Coronary artery (tissue), 2 donors: ENCODE measurements around the gene UBE2QL1.

ENCODE experiments used
- DNase-seq: peaks from one replicate; pipeline ENCODE4 v3.0.0-alpha.2; 2017; ENCODE audit warnings: low spot score
- H3K27ac ChIP-seq, 2 donors: fragments of 200-600 bp; sonication (generic); one replicate each; pipeline ENCODE4 v1.5.1; 2016 to 2019
- H3K4me3 ChIP-seq: fragments of 200-600 bp; sonication (generic); 2 replicates; pipeline ENCODE4 v1.5.1; 2016; ENCODE audit warnings: mild to moderate bottlenecking, moderate library complexity
- TF ChIP-seq, protein P1 (sequence below): fragments of 200-600 bp; sonication (generic); IDR thresholded peaks from one replicate; pipeline ENCODE4 v1.5.1; 2019; ENCODE audit warnings: antibody characterized with exemption

UBE2QL1 gene

GRCh38 chr5:6503342-6503741 lies 54.7 kb downstream of the UBE2QL1 start:
- DNase-seq, result peak; percentile 31
- TF ChIP-seq, protein P1, sequence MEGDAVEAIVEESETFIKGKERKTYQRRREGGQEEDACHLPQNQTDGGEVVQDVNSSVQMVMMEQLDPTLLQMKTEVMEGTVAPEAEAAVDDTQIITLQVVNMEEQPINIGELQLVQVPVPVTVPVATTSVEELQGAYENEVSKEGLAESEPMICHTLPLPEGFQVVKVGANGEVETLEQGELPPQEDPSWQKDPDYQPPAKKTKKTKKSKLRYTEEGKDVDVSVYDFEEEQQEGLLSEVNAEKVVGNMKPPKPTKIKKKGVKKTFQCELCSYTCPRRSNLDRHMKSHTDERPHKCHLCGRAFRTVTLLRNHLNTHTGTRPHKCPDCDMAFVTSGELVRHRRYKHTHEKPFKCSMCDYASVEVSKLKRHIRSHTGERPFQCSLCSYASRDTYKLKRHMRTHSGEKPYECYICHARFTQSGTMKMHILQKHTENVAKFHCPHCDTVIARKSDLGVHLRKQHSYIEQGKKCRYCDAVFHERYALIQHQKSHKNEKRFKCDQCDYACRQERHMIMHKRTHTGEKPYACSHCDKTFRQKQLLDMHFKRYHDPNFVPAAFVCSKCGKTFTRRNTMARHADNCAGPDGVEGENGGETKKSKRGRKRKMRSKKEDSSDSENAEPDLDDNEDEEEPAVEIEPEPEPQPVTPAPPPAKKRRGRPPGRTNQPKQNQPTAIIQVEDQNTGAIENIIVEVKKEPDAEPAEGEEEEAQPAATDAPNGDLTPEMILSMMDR, result no peak
- no peak overlapping the region for H3K4me3 ChIP-seq

DNA sequence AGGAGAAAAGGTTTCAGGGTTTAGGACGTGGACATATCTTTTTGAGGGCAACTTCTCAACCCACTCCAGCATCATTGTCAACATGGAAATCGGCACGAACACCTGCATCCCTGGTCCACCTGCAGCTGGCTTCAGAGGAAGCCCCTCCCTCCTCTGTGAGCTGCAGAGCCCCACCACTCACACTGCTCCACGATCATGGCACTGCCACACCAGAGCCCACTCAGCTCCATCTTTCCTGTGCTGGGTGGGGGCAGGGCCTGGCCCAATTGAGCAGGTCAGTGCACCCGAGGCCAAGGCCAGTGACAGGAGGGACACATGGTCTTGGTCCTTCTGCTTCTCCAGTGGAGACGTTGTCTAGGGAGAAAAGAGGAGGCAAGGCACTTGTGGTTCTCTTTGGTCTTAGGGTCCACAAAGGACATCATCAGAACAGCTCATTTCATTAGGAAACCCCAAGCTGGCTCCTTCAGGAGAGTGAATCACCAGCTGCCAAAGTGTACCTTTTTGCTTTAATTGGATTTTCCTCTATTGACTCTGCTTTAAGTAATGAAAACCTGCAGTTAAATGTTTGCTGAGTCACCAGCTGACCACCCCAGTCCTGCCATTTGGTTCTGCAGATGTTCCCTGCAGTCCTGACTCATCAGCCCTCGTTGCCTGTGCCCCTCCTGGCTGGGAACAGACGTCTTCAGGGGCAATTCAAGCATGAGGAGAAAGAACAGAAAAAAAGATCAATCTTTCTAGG lies 56.2 kb downstream of the UBE2QL1 start:
- peak; percentile 26 for DNase-seq
- TF ChIP-seq, protein P1, result no peak

More at GRCh38 chr5:6503342-6503741, 54.7 kb downstream of the UBE2QL1 start:
- no peak overlapping the region for H3K27ac ChIP-seq

DNA sequence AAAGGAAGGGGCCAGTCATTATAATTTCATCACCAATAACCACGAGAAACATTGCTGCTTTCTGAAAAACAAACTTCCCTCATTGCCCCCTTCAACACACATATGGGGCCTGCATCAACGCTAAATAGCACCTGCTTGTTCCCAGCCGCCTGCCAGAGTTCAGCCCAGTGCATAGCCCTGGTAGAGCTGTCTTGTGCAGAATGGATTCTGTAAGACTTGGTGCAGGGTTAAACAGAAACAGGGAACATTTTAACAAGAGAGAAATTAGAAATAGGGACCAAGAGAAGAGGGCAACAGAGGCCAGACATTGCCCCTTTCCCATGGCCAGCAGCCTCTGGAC lies 56.7 kb downstream of the UBE2QL1 start:
- TF ChIP-seq, protein P1, result no peak
- Histone ChIP-seq H3K27ac (no peak overlapping the region), H3K4me3 (no peak overlapping the region)
- no peak for DNase-seq

More for the DNA sequence above, 56.2 kb downstream of the UBE2QL1 start:
- H3K27ac ChIP-seq, result no peak overlapping the region
- H3K4me3 ChIP-seq, result no peak overlapping the region

- TF ChIP-seq, protein P1, result no peak
- Histone ChIP-seq H3K27ac (no peak overlapping the region), H3K4me3 (no peak overlapping the region)
- DNase-seq, result peak; percentile 57
Measured at GRCh38 chr5:6505783-6506557, 57.3 kb downstream of the UBE2QL1 start.

GRCh38 chr5:6506611-6507010 lies 58.0 kb downstream of the UBE2QL1 start:
- Histone ChIP-seq H3K4me3 (no peak overlapping the region), H3K27ac (no peak overlapping the region)
- TF ChIP-seq, protein P1, result no peak
- DNase-seq, result peak; percentile 55

DNA sequence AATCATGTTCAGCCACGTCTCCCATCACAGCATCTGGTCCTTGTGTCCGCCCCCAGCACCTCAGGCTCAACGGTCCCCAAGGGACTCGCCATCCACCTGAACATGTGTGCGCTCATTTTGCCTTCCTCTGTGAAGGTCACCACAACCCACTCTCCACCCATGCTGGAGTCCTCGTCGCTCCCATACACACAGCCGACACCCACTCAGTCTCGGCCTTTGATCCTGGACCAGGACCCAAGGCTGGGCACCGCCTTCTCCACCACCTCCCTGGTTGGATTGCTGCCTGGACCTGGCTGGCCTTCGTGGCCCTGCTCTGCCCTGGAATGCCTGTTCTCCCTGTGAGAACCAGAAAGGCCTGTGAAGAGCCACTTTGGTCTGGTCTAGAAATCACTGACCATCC lies 60.3 kb downstream of the UBE2QL1 start:
- no peak overlapping the region for H3K27ac ChIP-seq
- peak; percentile 54 for DNase-seq
- no peak overlapping the region for H3K4me3 ChIP-seq
- TF ChIP-seq, protein P1, result no peak
